Measurements from ENCODE around the gene RAMP3.

- TF ChIP-seq CTCF (IDR thresholded peaks at IDR 0.05), result no peak
- TF ChIP-seq POLR2A (IDR thresholded peaks at IDR 0.05), result no peak
Measured at GRCh38 chr7:45129181-45129800, 28.3 kb upstream of the RAMP3 start.
